CD4-positive, CD25-positive, alpha-beta regulatory T cell (primary cell): ENCODE measurements around the gene PRRT1B. TPM values are rescaled to one million over a fixed set of nuclear protein-coding genes. Genes with fewer than 3 reads are reported as not detected.

ENCODE experiments used
- ATAC-seq, 2 donors: fragments of 150-1000 bp; cut with Tn5 transposase; one replicate each; pipeline ENCODE4 v1.10.0; 2021; ENCODE audit warnings: low read depth in 2 of 2, moderate number of reproducible peaks in 2 of 2, moderate library complexity in 1 of 2
- DNase-seq, 3 donors: peaks; one replicate each; pipeline versions ENCODE4 v3.0.0 to v3.0.0-alpha.2; 2012 to 2022; ENCODE audit warnings: mixed read lengths in 1 of 3
- H3K27ac ChIP-seq: one replicate; pipeline ENCODE4 v1.7.0; 2013; ENCODE audit warnings: mild to moderate bottlenecking, low read length; ENCODE audit not compliant: insufficient read depth, poor library complexity, severe bottlenecking
- H3K27me3 ChIP-seq: one replicate; pipeline ENCODE4 v1.7.0; 2013; ENCODE audit warnings: low read length; ENCODE audit not compliant: control insufficient read depth, insufficient read depth
- H3K36me3 ChIP-seq: one replicate; pipeline ENCODE4 v1.7.0; 2013; ENCODE audit warnings: mild to moderate bottlenecking, low read length, moderate library complexity; ENCODE audit not compliant: control insufficient read depth, insufficient read depth
- H3K4me1 ChIP-seq: 2 replicates; pipeline ENCODE4 v1.7.0; 2013; ENCODE audit warnings: mild to moderate bottlenecking, low read length; ENCODE audit not compliant: insufficient read depth, control insufficient read depth, poor library complexity, severe bottlenecking
- H3K4me3 ChIP-seq: one replicate; pipeline ENCODE4 v1.7.0; 2013; ENCODE audit warnings: low read depth, mild to moderate bottlenecking, low read length, moderate library complexity
- H3K9me3 ChIP-seq, 2 experiments: 1 replicate in 1 of 2; 2 replicates in 1 of 2; pipeline ENCODE4 v1.7.0; 2013; ENCODE audit warnings: low read length in 2 of 2, mild to moderate bottlenecking in 1 of 2, moderate library complexity in 1 of 2; ENCODE audit not compliant: control insufficient read depth in 2 of 2
- H3K27ac Mint-ChIP-seq, 3 donors: one replicate each; pipeline ENCODE4 v1.8.0; 2020 to 2022; ENCODE audit warnings: mild to moderate bottlenecking in 3 of 3, mixed read lengths in 3 of 3, moderate library complexity in 2 of 3
- H3K27me3 Mint-ChIP-seq: one replicate; pipeline ENCODE4 v1.8.0; 2022; ENCODE audit warnings: mild to moderate bottlenecking, mixed read lengths
- H3K36me3 Mint-ChIP-seq: one replicate; pipeline ENCODE4 v1.8.0; 2020; ENCODE audit warnings: mixed read lengths
- H3K4me1 Mint-ChIP-seq, 4 donors: one replicate each; pipeline ENCODE4 v1.8.0; 2020 to 2022; ENCODE audit warnings: mixed read lengths in 4 of 4, mild to moderate bottlenecking in 1 of 4
- H3K4me3 Mint-ChIP-seq, 4 donors: one replicate each; pipeline ENCODE4 v1.8.0; 2020 to 2022; ENCODE audit warnings: mild to moderate bottlenecking in 4 of 4, mixed read lengths in 4 of 4, moderate library complexity in 3 of 4
- H3K9me3 Mint-ChIP-seq, 7 donors: one replicate each; pipeline ENCODE4 v1.8.0; 2020 to 2022; ENCODE audit warnings: mixed read lengths in 7 of 7, mild to moderate bottlenecking in 3 of 7, moderate library complexity in 2 of 7
- polyA plus RNA-seq, 4 donors: library from polyadenylated mRNA; unstranded; fragments of 300-500 nt; fragmentation: Illumina TruSeq; gene quantifications; one replicate each; pipeline ENCODE4 v1.2.3, GENCODE V29; 2021
- total RNA-seq: library from RNA; stranded (reverse); gene quantifications from one replicate; pipeline ENCODE4 v1.2.3, GENCODE V29; 2022

PRRT1B gene
- total and polyA plus RNA-seq, 5 donors from 2014 or later, result not detected

GRCh38 chr9:131587906-131588305 lies 42.6 kb downstream of the PRRT1B start:
- H3K4me1 ChIP-seq, result peaks cover 47% of the 10 kb centered on the region
- no peaks in the 10 kb centered on the region for H3K9me3 Mint-ChIP-seq
- H3K27me3 Mint-ChIP-seq, result no peaks in the 10 kb centered on the region

GRCh38 chr9:131588396-131588795 lies 43.1 kb downstream of the PRRT1B start:
- ATAC-seq (no peak), DNase-seq (no peak)
- Histone ChIP-seq H3K27me3 (no peaks in the 10 kb centered on the region), H3K36me3 (peaks cover 23% of the 10 kb centered on the region), H3K9me3 (no peaks in the 10 kb centered on the region), H3K4me1 (peaks cover 44% of the 10 kb centered on the region), H3K27ac (no peak overlapping the region), H3K4me3 (no peak overlapping the region)
- peak overlapping the region in 2 of 3 donors; percentile 20 to 75 for H3K27ac Mint-ChIP-seq
- peaks cover 17% of the 10 kb centered on the region for H3K36me3 Mint-ChIP-seq
- H3K9me3 Mint-ChIP-seq, result no peaks in the 10 kb centered on the region
- H3K27me3 Mint-ChIP-seq, result no peaks in the 10 kb centered on the region
- H3K4me3 Mint-ChIP-seq, result no peak overlapping the region
- H3K4me1 Mint-ChIP-seq, result peaks cover 5 to 62% (median 30%) of the 10 kb centered on the region in 4 donors

More at GRCh38 chr9:131587906-131588305, 42.6 kb downstream of the PRRT1B start:
- Histone ChIP-seq H3K36me3 (peaks cover 25% of the 10 kb centered on the region), H3K27me3 (no peaks in the 10 kb centered on the region), H3K9me3 (no peaks in the 10 kb centered on the region), H3K27ac (no peak overlapping the region), H3K4me3 (no peak overlapping the region)
- H3K4me1 Mint-ChIP-seq, result peaks cover 5 to 65% (median 30%) of the 10 kb centered on the region in 4 donors
- no peak for DNase-seq
- H3K4me3 Mint-ChIP-seq, result no peak overlapping the region
- peaks cover 17% of the 10 kb centered on the region for H3K36me3 Mint-ChIP-seq
- peak overlapping the region in 1 of 3 donors; percentile 20 for H3K27ac Mint-ChIP-seq
- no peak for ATAC-seq

DNA sequence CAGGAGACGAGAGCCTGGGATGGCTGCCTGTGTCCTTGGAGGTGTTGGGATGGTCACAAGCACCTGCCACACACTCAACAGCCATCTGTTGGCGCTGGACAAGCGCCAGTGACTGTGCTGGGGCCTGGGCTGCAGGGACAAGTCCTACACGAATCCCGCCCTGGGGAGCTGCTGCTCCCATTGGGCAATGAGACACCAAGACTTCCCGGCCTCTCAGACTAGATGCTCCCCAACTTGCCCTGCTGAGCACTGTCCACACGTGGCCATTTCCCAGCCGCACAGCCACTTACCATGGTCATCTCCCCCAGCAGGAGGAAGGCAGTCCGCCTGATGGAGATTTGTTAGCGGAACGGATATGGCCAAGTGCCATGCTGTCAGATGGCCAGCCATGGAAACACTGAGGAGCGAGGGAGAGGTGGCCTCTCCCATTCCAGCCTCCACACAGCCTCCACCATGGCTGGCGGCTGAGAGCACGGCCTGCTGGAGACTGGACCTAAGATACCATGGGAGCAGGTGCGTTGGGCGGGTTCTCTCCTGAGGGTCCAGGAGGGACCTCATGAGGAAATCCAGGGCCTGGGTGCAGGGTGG lies 43.9 kb downstream of the PRRT1B start:
- DNase-seq (no peak), ATAC-seq (no peak)
- H3K9me3 Mint-ChIP-seq, result no peaks in the 10 kb centered on the region
- no peaks in the 10 kb centered on the region for H3K27me3 ChIP-seq
- H3K27me3 Mint-ChIP-seq, result no peaks in the 10 kb centered on the region
- H3K36me3 Mint-ChIP-seq, result peaks cover 17% of the 10 kb centered on the region
- H3K27ac ChIP-seq, result no peak overlapping the region
- peak overlapping the region in 1 of 3 donors; percentile 75 for H3K27ac Mint-ChIP-seq
- peaks cover 35% of the 10 kb centered on the region for H3K4me1 ChIP-seq
- H3K4me1 Mint-ChIP-seq, result peaks cover 5 to 57% (median 29%) of the 10 kb centered on the region in 4 donors
- H3K4me3 ChIP-seq, result no peak overlapping the region
- no peak overlapping the region for H3K4me3 Mint-ChIP-seq
- no peaks in the 10 kb centered on the region for H3K9me3 ChIP-seq
- H3K36me3 ChIP-seq, result peaks cover 25% of the 10 kb centered on the region

GRCh38 chr9:131589993-131590392 lies 44.7 kb downstream of the PRRT1B start:
- Mint-ChIP-seq H3K9me3 (no peaks in the 10 kb centered on the region), H3K4me1 (peaks cover 5 to 50% (median 25%) of the 10 kb centered on the region in 4 donors), H3K36me3 (peaks cover 17% of the 10 kb centered on the region), H3K4me3 (peak overlapping the region in 1 of 4 donors; percentile 63), H3K27me3 (no peaks in the 10 kb centered on the region), H3K27ac (peak overlapping the region in 2 of 3 donors; percentile 74 to 95)
- no peaks in the 10 kb centered on the region for H3K9me3 ChIP-seq
- H3K27me3 ChIP-seq, result no peaks in the 10 kb centered on the region
- no peak for DNase-seq
- no peak overlapping the region for H3K27ac ChIP-seq
- H3K4me3 ChIP-seq, result no peak overlapping the region
- peaks cover 28% of the 10 kb centered on the region for H3K4me1 ChIP-seq
- peaks cover 25% of the 10 kb centered on the region for H3K36me3 ChIP-seq
- no peak for ATAC-seq

- Histone ChIP-seq H3K27ac (no peak overlapping the region), H3K4me3 (peak overlapping the region; percentile 19), H3K27me3 (no peaks in the 10 kb centered on the region), H3K9me3 (no peaks in the 10 kb centered on the region), H3K4me1 (peaks cover 23% of the 10 kb centered on the region), H3K36me3 (peaks cover 28% of the 10 kb centered on the region)
- no peaks in the 10 kb centered on the region for H3K27me3 Mint-ChIP-seq
- H3K4me1 Mint-ChIP-seq, result peaks cover 1 to 45% (median 21%) of the 10 kb centered on the region in 4 donors
- DNase-seq (peak in 1 of 3 donors; percentile 68), ATAC-seq (no peak)
- H3K9me3 Mint-ChIP-seq, result no peaks in the 10 kb centered on the region
- peaks cover 14% of the 10 kb centered on the region for H3K36me3 Mint-ChIP-seq
- H3K4me3 Mint-ChIP-seq, result peak overlapping the region in 2 of 4 donors; percentile 19 to 63
- peak overlapping the region; percentile 74 to 95 (median 86) for H3K27ac Mint-ChIP-seq
Measured at GRCh38 chr9:131590449-131590848, 45.1 kb downstream of the PRRT1B start.

DNA sequence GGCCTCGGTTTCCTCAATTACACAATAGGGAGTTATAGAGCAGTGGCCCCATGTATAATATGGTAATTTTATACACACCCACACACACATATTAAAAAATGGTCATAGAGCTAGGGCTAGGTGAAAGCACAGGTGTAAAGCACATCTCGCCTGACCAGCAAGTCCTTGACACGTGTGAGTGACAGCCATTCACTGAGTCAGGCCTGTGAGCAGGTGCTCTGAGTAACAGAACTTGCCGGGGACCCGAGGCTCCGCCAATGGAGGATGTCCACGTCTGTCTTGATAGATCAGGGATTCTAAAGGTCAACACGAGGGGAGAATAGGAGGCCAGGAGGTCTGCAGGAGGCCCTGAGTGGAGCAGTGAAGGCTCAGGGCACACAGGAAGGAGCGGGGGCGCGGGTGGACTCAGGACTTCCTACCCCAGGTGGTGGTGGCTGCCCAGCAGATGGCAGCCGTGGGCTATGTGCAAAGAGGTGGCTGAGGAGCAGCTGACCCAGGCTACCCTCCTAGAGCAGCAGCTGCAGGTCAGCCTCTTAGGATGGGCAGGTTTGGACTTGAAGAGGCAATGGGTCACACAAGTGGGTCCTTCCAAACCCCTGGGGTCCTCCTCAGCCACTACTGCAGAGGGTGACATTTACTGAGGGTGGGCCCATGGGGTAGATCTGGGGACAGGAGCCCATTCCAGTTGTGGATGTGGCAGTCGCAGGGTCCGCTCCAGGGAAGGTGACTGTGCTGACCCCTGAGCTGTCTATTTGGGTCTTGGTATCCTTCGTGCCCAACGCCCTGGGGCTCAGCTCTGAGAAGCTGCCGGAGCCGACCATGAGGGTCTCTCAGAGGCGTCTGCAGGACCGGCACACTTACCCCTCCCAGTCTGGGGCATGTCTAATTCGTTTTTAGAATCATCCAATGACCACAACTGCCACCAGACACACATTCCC lies 45.9 kb downstream of the PRRT1B start:
- Mint-ChIP-seq H3K4me1 (peaks cover 0 to 38% (median 19%) of the 10 kb centered on the region in 4 donors), H3K27me3 (no peaks in the 10 kb centered on the region), H3K36me3 (peaks cover 13% of the 10 kb centered on the region), H3K27ac (peak overlapping the region; percentile 74 to 95 (median 86)), H3K4me3 (peak overlapping the region in 3 of 4 donors; percentile 44 to 63 (median 56)), H3K9me3 (no peaks in the 10 kb centered on the region)
- no peaks in the 10 kb centered on the region for H3K27me3 ChIP-seq
- H3K36me3 ChIP-seq, result peaks cover 35% of the 10 kb centered on the region
- ATAC-seq (peak; percentile 87 to 88), DNase-seq (peak; percentile 67 to 83 (median 76))
- H3K9me3 ChIP-seq, result no peaks in the 10 kb centered on the region
- H3K4me1 ChIP-seq, result peaks cover 18% of the 10 kb centered on the region
- H3K27ac ChIP-seq, result no peak overlapping the region
- H3K4me3 ChIP-seq, result peak overlapping the region; percentile 19

DNA sequence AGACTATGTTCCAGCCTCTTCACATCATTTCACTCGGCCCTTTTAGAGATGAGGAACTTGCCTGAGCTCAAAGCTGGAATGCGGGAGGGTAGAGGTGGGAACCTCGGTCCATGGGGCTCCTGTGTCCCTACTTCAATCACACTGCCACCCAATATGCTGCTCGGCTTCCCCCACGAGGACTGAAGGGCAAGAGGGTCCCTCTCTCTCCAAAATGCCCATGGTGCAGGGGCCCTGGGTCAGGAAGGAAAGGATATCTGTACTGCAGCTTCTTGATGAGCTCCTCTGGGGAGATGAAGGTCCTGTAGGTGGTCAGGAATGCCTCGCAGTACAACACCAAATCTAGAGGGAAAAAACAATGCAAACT lies 46.5 kb downstream of the PRRT1B start:
- ATAC-seq (no peak), DNase-seq (no peak)
- H3K4me3 ChIP-seq, result no peak overlapping the region
- Mint-ChIP-seq H3K36me3 (peaks cover 13% of the 10 kb centered on the region), H3K9me3 (no peaks in the 10 kb centered on the region), H3K4me1 (peaks cover 0 to 32% (median 19%) of the 10 kb centered on the region in 4 donors), H3K27me3 (no peaks in the 10 kb centered on the region), H3K27ac (peak overlapping the region in 2 of 3 donors; percentile 42 to 86), H3K4me3 (no peak overlapping the region)
- no peaks in the 10 kb centered on the region for H3K9me3 ChIP-seq
- peaks cover 42% of the 10 kb centered on the region for H3K36me3 ChIP-seq
- peaks cover 18% of the 10 kb centered on the region for H3K4me1 ChIP-seq
- no peaks in the 10 kb centered on the region for H3K27me3 ChIP-seq
- no peak overlapping the region for H3K27ac ChIP-seq
